Stimulated activated CD8-positive, alpha-beta memory T cell treated with anti-CD3 and anti-CD28 coated beads, Interleukin-7, amount 100 ng/mL, for 48 hours (primary cell): ENCODE data around the gene PPHLN1.
"Not testable (repeated sequence)": the region's sequence is repeated elsewhere in the genome, so short reads cannot be mapped to it uniquely, and the experiment has no call there.

Experiments used
- DNase-seq, 2 donors: peaks; one replicate each; pipeline ENCODE4 v3.0.0-alpha.2; 2020; ENCODE audit warnings: low read depth in 1 of 2; ENCODE audit errors: extremely low read depth in 1 of 2

PPHLN1 gene

DNA sequence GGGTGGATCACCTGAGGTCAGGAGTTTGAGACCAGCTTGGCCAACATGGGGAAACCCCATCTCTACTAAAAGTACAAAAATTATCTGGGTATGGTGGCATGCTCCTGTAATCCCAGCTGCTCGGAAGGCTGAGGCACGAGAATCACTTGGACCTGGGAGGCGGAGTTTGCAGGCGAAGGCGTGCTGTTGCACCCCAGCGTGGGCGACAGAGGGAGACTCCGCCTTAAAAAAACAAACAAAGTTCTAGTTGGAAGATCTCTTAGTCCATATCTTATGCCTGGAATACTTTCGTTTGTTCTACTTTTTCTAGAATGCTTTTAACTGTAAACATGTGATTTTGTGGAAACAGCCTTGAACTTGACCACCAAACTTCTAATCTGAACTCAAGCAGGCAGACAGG is 38.7 kb downstream of the PPHLN1 start:
- no peak for DNase-seq

DNA sequence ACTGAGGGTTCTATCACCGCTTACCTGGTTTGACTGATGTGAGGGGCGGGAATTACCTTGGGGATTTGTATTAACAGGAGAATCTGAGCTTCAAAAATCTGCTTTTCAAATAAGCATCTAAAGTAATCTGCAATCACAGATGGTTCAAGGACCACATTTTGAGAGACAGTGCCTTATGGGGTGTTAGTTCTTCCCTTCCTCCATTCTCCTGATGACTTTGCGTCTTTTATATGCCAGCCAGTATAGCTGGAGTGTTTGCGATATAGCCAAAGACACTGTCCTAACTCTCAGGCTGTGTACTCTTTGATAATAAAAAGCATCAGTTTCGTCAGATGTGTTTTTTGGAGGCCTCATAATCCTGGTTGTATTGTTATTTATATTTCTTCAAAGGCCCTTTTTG is 39.5 kb downstream of the PPHLN1 start:
- no peak for DNase-seq

DNA sequence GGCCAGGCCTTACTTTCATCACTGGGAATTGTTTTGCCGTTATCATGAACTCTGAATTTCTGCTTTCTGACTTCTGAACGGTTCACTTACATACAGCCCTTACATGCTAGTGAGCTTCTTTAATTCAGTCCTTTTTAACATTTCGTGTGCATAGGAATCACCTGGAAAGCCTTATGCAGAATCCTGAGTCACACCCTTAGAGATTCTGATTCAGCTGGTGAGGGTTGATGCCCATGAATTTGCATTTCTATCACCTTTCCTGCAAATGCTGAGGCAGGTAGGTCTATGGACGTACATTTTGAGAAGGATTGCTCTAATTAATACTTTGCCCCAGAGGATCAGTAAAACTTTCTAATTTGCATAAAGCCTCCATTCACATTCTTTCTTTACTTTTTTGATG is 44.0 kb downstream of the PPHLN1 start:
- no peak for DNase-seq

DNA sequence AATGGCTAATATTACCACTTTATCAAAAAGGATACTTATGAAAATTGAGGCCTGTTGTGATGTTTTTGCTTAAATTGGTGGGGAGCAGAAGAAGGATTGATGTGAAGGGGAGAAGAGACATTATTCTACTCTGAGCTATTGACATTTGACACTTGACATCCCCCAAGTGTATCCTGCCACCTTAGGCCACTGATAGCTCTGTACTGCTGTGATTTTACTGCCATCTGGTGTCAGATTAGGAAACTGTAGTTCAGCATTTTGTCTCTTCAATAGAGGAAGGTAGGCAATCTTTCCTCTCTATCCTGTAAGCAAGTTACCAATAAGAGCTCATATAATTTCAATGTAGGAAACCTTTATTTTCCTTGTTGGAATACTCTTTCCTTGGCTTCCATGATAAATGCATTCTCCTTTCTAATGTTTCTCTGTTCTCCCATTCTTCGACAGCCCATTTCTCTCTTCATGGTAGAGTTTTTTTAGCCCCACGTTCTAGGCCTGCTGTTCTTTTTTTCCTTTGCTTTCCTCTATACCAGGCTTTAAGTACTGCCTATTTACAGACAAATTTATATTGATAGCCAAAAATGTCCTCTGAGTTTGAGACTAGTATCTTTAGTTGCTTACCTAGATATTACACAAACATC is 46.3 kb downstream of the PPHLN1 start:
- DNase-seq, result no peak

DNA sequence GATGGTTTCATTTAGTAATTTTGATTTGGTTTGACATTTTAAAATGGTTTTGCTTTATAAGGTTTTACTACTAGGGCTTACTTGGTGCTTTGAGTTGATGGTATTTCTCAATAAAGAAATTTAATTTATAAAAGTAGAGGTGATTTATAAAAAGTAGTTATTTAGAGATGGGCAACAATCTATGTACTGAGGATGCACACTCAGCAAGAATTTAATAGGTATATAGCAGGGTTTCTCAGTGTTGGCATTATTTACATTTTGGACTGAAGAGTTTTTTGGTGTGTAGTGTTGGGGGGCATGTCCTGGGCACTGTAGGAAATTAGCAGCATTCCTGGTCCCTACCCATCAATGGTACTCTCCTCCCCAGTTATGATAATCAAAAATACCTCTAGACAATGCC is 47.7 kb downstream of the PPHLN1 start:
- DNase-seq, result no peak

DNA sequence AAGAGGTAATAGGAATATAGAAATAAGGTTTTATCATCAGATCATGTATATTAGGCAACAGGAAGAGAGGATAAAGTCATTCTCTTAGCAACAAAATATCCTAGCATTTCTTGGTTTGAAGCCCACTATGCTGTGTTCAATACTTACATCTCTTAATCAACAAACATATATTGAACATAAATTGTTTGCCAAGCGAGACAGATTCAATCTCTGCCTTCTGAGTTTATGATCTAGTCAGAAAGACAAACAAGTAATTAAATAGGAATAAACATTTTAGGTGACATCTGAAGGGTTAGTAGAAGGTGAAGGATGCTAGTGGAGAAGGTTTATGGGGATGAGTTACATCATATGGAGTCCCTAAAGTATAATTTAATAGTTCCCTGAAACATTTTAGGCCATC is 54.8 kb downstream of the PPHLN1 start:
- no peak for DNase-seq

DNA sequence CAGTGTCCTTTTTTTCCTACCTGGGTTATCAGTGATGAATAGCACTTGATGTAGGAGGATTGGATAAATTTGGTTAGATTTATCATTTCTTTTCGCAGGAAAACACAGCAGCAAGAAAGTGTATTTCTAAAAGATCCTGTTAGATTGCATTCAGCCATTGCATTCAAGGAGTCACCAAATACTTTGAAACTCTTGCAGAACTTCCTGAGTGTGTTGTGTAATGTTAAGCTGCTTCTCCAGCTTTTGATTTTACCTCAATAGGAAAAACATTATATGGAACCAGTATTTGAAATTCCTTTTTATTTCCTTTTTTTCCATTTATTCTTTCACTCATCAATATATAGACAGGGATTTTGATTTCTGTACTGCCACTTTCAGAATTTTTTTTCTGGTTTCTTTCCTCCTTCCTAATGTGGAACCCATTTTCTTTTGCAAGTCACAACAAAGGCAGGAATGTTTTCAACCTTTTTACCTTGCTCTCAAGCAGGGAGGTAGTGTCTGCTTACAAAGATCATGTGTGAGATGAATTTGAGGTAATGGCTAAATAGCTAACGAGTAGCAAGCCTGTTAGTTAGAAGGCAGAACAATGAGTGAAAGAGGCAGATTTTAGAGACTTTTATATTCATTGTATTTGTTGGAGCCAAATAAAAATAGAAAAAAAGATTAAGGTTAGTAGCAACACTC is 56.2 kb downstream of the PPHLN1 start:
- no peak for DNase-seq

DNA sequence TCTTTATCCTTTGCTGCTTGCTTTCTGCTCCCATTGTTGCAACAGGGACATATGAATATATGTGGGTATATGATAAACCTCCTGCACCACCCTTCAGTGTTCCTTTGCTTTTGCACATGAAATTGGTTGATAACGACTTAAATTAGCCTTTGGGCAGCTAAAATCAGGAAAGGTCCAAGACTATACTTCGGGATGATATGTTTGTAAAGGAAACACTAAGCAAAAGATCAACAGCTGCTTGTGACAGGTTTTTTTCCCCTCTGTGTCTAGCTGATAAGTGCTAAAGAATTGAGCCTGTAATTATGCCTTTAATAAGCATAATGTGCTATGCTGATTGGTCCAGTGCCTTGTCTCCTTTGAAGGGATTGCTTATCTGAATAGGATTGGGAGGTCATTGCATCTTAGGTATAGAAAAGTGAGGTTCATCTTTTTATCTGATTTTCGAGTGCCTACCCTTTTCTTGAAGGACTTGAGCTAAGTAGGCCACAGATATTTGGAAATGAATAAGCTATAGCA is 59.4 kb downstream of the PPHLN1 start:
- no peak for DNase-seq

DNA sequence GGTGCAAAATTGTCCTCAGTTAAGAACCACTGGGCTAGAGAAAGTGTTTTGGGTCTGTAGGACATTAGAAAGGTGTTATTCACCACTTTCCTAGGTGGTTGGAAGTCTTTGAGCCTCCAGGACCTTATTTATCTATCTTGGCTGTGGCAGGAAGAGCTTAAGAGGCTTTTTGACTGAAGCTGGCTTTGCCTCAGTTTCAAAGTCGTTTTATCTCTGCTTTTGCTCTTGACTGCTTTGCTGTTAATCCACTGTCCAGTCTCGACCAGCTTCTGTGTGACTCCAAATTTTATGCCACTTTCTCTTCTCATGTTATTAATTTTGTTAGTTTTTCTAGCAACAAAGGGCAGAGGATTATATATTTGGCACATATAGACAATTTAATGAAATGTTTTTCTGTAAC is 60.3 kb downstream of the PPHLN1 start:
- no peak for DNase-seq

DNA sequence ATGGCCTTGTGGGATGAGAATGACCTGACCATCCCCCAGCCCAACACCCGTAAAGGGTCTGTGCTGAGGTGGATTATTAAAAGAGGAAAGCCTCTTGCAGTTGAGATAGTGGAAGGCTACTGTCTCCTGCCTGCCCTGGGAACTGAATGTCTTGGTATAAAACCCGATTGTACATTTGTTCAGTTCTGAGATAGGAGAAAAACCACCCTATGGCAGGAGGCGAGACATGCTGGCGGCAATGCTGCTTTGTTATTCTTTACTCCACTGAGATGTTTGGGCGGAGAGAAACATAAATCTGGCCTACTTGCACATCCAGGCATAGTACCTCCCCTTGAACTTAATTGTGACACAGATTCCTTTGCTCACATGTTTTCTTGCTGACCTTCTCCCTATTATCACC is 62.1 kb downstream of the PPHLN1 start:
- DNase-seq, result not testable (repeated sequence)

DNA sequence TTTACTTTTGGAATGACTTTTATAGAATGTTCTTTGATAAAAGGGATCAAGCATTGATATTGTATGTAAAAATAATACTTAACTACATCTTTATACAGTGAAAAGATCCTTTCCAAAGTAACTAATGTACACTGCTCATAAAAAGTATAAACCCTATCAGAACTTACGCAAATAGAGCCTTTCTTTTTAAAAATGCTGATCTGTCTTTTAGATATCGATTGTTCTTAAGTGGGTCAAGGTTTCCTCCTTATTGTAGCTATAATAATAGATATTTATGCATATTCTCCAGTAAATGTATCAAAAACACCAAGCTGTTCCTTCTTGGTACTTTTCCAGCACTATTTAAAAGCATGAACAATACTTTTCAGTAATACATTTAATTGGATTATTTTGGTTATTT is 68.5 kb downstream of the PPHLN1 start:
- DNase-seq, result no peak

DNA sequence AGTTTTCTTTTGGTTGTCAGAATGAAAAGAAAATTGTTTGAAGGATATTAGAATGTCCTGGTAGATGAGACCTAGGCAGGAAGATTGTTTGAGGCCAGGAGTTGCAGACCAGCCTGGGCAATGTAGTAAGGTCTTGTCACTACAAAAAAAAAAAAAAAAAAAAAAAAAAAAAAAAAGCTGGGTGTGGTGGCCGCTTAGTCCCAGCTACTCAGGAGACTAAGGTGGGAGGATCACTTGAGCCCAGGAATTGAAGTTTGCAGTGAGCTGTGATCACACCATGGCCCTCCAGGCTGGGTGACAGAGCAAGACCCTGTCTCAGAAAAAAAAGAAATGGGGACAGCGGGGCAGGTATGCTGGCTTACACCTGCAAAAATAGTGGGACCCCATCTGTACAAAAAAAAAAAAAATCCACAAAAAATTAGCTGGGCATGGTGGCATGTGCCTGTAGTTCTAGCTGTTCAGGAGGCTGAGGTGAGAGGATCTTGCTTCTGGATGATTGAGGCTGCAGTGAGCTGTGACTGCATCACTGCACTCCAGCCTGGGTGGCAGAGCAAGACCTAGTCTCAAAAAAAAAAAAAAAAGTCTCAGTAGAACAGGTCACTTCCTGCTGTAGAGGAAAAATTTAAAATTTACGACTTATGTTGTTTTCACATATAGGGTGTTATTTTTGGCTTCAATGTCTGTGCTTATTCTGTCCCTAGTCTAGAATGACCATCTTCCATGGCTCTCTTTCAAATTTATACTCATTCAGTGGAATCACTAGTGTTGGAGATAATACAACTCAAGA is 70.7 kb downstream of the PPHLN1 start:
- DNase-seq, result no peak

DNA sequence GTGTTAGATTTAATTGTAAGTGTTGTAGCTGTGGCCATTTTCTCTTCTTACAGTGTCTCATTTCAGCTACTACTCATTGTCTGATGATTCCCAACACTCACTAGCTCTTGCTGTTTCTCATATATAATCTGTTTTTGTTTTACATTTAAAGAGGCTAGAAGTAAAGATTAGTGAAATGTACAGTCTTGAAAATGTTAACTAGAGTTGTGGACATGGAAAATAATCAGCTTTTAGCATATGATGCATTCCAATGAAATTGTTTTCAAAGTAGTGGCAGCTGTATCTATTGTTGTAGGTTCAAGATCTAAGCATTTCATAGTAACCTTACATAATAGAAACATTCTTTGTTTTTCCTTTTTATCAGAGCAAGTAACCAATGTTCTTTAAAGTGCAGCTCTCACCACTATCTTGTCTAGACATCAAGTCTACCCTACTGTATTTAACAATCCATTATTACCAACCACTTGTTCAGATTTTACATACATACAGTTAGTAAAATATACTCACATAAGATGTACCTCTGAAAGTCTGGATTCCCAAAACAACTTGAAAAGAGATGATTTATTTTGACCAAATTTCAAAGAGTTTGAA is 76.9 kb downstream of the PPHLN1 start:
- DNase-seq, result no peak

DNA sequence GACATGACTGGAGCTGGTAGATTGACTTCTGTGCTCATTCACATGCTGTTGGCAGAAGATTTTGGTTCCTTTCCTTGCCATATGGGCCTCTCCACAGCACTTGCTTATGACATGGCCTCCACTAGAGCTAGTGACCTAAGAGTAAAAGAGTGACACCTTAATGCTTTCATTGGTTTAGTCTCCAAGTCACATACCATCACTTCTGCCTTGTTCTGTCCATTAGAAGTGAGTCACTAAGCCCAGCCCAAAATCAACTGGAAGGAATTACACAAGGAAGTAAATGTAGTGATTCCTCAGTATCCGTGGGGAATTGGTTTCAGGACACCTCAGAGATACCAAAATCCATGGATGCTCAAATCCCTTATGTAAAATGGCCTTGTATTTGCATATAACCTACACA is 81.3 kb downstream of the PPHLN1 start:
- no peak for DNase-seq

DNA sequence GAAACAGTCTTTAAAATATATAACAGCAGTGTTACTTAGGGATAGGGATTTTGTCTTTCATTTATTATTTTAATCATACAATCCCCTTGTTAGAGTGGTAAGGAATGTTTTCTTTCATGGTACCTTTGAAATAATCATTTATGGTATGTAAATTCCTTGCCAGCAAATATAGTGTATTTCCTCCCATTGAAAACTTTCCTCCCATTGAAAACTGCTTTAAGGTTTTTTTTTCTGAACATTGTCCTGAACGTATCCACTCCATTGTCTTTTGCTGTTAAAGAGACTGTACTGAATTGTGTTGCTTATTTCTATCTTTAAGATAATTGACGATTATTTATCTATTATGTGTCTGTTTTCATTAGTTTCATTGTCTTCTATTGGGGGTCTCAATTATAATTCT is 83.5 kb downstream of the PPHLN1 start:
- no peak for DNase-seq

DNA sequence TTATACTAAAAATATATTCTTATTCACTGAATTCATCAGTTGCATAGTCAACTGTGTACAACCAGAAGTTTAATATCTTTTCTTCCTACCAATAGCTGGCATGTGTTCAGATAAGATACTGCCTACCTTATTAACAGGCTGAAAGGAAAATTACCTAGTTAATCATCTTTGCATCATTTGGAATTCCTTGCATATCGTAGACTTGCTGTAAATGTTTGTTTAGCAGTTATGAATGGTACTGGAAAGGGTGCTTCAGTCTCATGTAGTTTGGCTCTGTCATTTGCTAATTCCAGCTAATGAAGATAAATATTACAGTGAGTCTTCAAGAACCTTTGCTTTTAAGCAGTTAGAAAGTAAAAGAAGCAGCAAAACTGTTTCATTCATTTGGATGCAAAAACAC is 84.4 kb downstream of the PPHLN1 start:
- no peak for DNase-seq

DNA sequence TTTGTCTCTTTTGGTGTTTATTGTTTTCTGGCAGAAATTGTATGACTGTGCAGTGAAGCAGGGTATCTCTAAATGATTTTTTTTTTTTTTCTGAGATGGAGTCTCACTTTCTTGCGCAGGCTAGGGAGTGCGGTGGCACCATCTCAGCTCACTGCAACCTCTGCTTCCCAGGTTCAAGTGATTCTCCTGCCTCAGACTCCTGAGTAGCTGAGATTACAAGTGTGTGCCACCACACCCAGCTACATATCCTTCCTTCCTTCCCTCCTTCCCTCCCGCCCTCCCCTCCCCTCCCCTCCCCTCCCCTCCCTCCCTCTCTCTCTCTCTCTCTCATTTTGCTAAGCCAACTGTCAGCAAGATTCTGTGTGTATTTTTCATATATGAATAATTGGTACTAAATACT is 94.4 kb downstream of the PPHLN1 start:
- DNase-seq, result no peak

DNA sequence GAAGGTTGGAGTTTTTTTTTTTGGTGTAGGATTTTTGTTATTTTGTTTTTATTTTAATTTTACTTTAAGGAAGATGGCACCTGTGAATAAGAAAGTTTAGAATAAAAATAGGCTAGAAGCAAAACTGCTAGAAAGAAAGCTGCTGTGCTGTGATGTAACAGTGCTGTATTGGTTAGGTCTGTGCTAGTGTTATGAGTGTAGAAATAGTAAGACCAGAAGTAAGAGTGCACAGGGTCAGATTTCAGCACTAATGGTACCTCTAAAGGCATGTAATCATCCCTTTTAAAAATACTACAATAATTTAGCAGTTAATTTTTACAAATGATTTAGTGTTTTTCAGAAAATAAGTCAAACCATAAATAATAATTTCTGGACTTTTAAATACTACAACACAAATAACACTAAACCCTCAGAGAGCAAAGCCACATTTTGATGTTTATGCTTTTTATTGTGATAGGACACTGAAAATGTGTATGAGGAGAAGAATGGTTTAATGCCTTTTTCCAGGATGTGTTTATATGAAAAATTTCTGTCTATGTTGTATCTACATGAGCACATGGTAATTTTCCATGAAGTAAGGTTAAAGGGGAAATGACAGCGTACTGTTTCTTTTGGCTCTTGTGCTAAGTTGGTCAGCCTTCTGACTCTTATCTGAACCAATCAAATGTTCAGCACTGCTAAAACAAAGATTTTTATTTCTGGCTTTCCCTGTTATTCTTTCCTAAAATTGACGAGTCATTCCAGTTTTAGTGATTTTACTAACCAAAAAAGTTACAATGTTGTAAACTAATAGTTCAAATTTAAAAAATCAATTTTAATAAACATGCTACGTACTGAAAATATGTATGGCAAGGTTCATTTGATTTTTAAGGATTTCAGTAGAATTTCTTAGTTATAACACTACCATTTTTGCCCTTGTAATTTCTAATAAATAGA is 96.1 kb downstream of the PPHLN1 start:
- DNase-seq, result no peak

DNA sequence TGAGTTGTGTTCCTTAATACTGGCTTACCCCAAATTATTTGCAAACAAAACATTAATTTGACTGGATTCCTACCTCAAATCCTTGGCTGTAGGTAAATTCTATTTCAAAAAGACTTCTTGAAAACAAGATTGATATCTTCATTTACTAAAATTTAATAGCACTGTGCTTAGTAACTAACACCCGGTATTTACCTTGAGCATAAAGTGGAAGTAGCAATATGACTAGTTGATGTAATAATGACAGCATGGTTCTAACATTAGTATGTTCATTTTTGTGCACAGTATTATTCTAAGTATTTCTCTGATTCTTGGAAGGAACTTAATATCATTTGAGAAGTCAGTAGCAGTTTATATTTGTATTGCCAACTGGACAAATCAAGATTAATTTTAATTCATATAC is 96.8 kb downstream of the PPHLN1 start:
- DNase-seq, result no peak

DNA sequence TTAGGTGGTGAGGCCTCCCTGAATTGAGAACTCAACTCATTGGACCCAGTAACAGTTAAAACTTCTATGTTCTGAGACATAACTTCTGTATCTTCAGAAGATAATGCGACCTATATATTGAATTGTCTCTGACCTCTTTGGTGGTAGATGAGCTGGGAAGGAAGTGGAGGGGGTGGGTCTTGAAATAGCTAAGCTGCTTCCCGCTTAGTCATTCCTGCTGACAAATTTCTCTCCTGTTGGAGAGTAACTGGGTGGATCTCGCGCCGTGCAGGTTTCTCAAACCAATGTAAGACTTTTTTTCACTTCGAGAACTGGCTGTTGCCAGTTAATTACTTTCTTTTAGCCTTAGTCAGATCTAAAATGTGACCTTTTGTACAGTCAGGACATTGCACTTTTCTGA is 100.8 kb downstream of the PPHLN1 start:
- DNase-seq, result no peak

DNA sequence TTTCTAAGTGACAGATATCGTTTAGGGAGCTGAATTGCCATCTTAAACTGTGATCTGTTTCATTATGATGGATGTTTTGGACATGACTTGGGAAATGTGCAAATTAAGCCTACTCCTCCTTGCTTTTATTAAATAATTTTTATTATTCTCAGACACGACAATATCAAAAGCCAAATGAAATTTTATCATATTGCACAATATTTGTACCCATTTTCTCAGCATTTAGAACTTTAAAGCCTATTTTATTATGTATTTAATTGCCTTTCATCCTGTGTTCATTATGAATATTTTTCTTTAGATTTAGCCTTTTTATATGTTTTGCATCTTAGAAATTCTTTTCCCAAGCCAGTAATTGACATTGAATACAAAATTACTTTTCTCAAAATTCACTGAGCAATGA is 102.9 kb downstream of the PPHLN1 start:
- DNase-seq, result no peak
